K562 (cell line): ENCODE data around the gene SMG9. TPM values are rescaled to one million over a fixed set of nuclear protein-coding genes. Genes with fewer than 3 reads are reported as not detected.
A peak's percentile ranks its signal among the peaks of the same experiment; 100 is the strongest.

ENCODE experiments used
- BCL6 ChIP-seq: fragments of 250-450 bp; sonication (Bioruptor Pico); IDR thresholded peaks from 2 replicates; pipeline ENCODE4 v1.4.0; 2020
- CBX3 ChIP-seq, 2 experiments: IDR thresholded peaks; 1 replicate in 1 of 2; 2 replicates in 1 of 2; pipeline ENCODE4 v1.6.1; 2012; ENCODE audit warnings: inconsistent platforms in 2 of 2, low read length in 2 of 2, borderline replicate concordance in 1 of 2, control low read depth in 1 of 2
- DPF2 ChIP-seq: fragments of 450-650 bp; IDR thresholded peaks from 2 replicates; pipeline ENCODE4 v1.6.1; 2016
- EP300 ChIP-seq: IDR thresholded peaks from 2 replicates; pipeline ENCODE4 v1.6.1; 2012; ENCODE audit warnings: low read length, improper control_type of control experiment
- ETV5 ChIP-seq: sonication (generic); formaldehyde crosslinking; IDR thresholded peaks from 2 replicates; pipeline ENCODE4 v1.4.0; 2020; ENCODE audit warnings: low read depth, mild to moderate bottlenecking, missing genetic modification reagents
- MITF ChIP-seq: IDR thresholded peaks from 2 replicates; pipeline ENCODE4 v1.6.1; 2014; ENCODE audit warnings: antibody characterized with exemption
- NR1H2 ChIP-seq: sonication (generic); formaldehyde crosslinking; IDR thresholded peaks from 2 replicates; pipeline ENCODE4 v1.4.0; 2020; ENCODE audit warnings: mild to moderate bottlenecking, missing genetic modification reagents
- PHTF2 ChIP-seq: fragments of 250-450 bp; sonication (Bioruptor Pico); IDR thresholded peaks from 2 replicates; pipeline ENCODE4 v1.5.0; 2021; ENCODE audit warnings: mild to moderate bottlenecking
- POLR2B ChIP-seq: fragments of 450-650 bp; IDR thresholded peaks from 2 replicates; pipeline ENCODE4 v1.6.1; 2018; ENCODE audit warnings: low read depth; ENCODE audit not compliant: partially characterized antibody
- SAFB ChIP-seq: fragments of 200-400 bp; formaldehyde crosslinking; IDR thresholded peaks from 2 replicates; pipeline ENCODE4 v1.6.1; 2017; ENCODE audit warnings: low read depth, low read length, borderline replicate concordance
- SOX6 ChIP-seq: fragments of 450-650 bp; IDR thresholded peaks from 2 replicates; pipeline ENCODE4 v1.6.1; 2014; ENCODE audit warnings: mild to moderate bottlenecking
- STAT5A ChIP-seq: IDR thresholded peaks from 2 replicates; pipeline ENCODE4 v1.6.1; 2012; ENCODE audit warnings: low read length, inconsistent platforms, borderline replicate concordance
- TRIM28 ChIP-seq: fragments of 450-650 bp; IDR thresholded peaks from 2 replicates; pipeline ENCODE4 v1.6.1; 2017
- U2AF2 ChIP-seq: fragments of 200-400 bp; formaldehyde crosslinking; optimal IDR thresholded peaks from 2 replicates; pipeline ENCODE3; 2017; ENCODE audit warnings: low read depth, mild to moderate bottlenecking, low read length
- ZNF134 ChIP-seq: fragments of 250-450 bp; sonication (Bioruptor Pico); conservative IDR thresholded peaks from 2 replicates; pipeline ENCODE4 v1.4.0; 2020
- ZNF717 ChIP-seq: fragments of 250-450 bp; sonication (Bioruptor Pico); IDR thresholded peaks from 2 replicates; pipeline ENCODE4 v1.5.0; 2021
- polyA plus RNA-seq, 8 experiments: library from polyadenylated mRNA; depleted of rRNA in 4 of 8; stranded (reverse) in 5 of 8; unstranded in 3 of 8; fragments of >200 nt; fragmentation: Nextera tagmentation in 2 of 8; fragmentation: Illumina TruSeq in 1 of 8; extraction: Ambion mirVana in 2 of 8; extraction: Trizol in 1 of 8; gene quantifications; 2 replicates each; pipeline versions ENCODE4 v1.2.1 to v1.2.3, GENCODE V29; 2011 to 2014; ENCODE audit warnings: inconsistent platforms in 1 of 8, missing spikeins in 1 of 8
- total RNA-seq, 7 experiments: library from RNA; depleted of rRNA in 6 of 7; stranded (reverse); fragments of >200 nt in 6 of 7; fragmentation: Illumina TruSeq in 2 of 7; extraction: Trizol in 2 of 7; gene quantifications; 2 replicates each; pipeline versions ENCODE4 v1.2.1 to v1.2.3, GENCODE V29; 2011 to 2021; ENCODE audit warnings: low replicate concordance in 1 of 7
- TF ChIP-seq, protein P1 (sequence below): sonication (generic); formaldehyde crosslinking; IDR thresholded peaks from 2 replicates; pipeline ENCODE4 v1.8.1; 2023; ENCODE audit warnings: missing genetic modification reagents, mild to moderate bottlenecking, borderline replicate concordance
- TF ChIP-seq, protein P2 (sequence below): fragments of 450-650 bp; formaldehyde crosslinking; IDR thresholded peaks from 2 replicates; pipeline ENCODE4 v1.4.0; 2020; ENCODE audit warnings: mild to moderate bottlenecking, mixed read lengths
- TF ChIP-seq, protein P3 (sequence below): fragments of 450-650 bp; formaldehyde crosslinking; IDR thresholded peaks from 2 replicates; pipeline ENCODE4 v1.4.0; 2022; ENCODE audit warnings: missing genetic modification characterization

The SMG9 gene
- total and polyA plus RNA-seq, 9 of the 15 experiments (the other 6 are each of a cell fraction or from before 2014, with no cell fraction given), result 1.7 to 79.7 (median 40.2) TPM

- TF ChIP-seq ZNF717 (CRISPR knock-in tag), result no peak
- TF ChIP-seq EP300, result peak; percentile 98
- TF ChIP-seq NR1H2 (CRISPR knock-in tag), result peak; percentile 29; the same call in 1 of the 2 replicates
- 0 out of 2 replicates have a peak, but pooled peaks have one; percentile 37 for TF ChIP-seq SAFB
- TF ChIP-seq TRIM28, result no peak; the same call in 1 of the 2 replicates
- TF ChIP-seq DPF2, result peak; percentile 94
- peak in 1 of 2 experiments; percentile 70; a peak in 1 of 3 replicates for TF ChIP-seq CBX3 (IDR thresholded peaks at IDR 0.05; ENCODE audit: borderline replicate concordance in 1 of 2, low read length in 2 of 2)
- no peak for TF ChIP-seq POLR2B
- TF ChIP-seq U2AF2, result no peak
- no peak for TF ChIP-seq PHTF2 (CRISPR knock-in tag)
- peak; percentile 82 for TF ChIP-seq STAT5A
- peak; percentile 96 for TF ChIP-seq MITF
- TF ChIP-seq, protein P1, sequence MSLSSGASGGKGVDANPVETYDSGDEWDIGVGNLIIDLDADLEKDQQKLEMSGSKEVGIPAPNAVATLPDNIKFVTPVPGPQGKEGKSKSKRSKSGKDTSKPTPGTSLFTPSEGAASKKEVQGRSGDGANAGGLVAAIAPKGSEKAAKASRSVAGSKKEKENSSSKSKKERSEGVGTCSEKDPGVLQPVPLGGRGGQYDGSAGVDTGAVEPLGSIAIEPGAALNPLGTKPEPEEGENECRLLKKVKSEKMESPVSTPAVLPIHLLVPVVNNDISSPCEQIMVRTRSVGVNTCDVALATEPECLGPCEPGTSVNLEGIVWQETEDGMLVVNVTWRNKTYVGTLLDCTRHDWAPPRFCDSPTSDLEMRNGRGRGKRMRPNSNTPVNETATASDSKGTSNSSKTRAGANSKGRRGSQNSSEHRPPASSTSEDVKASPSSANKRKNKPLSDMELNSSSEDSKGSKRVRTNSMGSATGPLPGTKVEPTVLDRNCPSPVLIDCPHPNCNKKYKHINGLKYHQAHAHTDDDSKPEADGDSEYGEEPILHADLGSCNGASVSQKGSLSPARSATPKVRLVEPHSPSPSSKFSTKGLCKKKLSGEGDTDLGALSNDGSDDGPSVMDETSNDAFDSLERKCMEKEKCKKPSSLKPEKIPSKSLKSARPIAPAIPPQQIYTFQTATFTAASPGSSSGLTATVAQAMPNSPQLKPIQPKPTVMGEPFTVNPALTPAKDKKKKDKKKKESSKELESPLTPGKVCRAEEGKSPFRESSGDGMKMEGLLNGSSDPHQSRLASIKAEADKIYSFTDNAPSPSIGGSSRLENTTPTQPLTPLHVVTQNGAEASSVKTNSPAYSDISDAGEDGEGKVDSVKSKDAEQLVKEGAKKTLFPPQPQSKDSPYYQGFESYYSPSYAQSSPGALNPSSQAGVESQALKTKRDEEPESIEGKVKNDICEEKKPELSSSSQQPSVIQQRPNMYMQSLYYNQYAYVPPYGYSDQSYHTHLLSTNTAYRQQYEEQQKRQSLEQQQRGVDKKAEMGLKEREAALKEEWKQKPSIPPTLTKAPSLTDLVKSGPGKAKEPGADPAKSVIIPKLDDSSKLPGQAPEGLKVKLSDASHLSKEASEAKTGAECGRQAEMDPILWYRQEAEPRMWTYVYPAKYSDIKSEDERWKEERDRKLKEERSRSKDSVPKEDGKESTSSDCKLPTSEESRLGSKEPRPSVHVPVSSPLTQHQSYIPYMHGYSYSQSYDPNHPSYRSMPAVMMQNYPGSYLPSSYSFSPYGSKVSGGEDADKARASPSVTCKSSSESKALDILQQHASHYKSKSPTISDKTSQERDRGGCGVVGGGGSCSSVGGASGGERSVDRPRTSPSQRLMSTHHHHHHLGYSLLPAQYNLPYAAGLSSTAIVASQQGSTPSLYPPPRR (CRISPR knock-in tag), result peak; percentile 88; the same call in 1 of the 2 replicates
- TF ChIP-seq, protein P2, sequence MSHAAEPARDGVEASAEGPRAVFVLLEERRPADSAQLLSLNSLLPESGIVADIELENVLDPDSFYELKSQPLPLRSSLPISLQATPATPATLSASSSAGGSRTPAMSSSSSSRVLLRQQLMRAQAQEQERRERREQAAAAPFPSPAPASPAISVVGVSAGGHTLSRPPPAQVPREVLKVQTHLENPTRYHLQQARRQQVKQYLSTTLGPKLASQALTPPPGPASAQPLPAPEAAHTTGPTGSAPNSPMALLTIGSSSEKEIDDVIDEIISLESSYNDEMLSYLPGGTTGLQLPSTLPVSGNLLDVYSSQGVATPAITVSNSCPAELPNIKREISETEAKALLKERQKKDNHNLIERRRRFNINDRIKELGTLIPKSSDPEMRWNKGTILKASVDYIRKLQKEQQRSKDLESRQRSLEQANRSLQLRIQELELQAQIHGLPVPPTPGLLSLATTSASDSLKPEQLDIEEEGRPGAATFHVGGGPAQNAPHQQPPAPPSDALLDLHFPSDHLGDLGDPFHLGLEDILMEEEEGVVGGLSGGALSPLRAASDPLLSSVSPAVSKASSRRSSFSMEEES (CRISPR knock-in tag), result peak; percentile 48; the same call in 1 of the 2 replicates
- peak; percentile 95 for TF ChIP-seq SOX6
- TF ChIP-seq ZNF134 (CRISPR knock-in tag), result 0 out of 2 replicates have a peak, but pooled peaks have one; percentile 52
- no peak for TF ChIP-seq BCL6 (CRISPR knock-in tag)
- TF ChIP-seq, protein P3, sequence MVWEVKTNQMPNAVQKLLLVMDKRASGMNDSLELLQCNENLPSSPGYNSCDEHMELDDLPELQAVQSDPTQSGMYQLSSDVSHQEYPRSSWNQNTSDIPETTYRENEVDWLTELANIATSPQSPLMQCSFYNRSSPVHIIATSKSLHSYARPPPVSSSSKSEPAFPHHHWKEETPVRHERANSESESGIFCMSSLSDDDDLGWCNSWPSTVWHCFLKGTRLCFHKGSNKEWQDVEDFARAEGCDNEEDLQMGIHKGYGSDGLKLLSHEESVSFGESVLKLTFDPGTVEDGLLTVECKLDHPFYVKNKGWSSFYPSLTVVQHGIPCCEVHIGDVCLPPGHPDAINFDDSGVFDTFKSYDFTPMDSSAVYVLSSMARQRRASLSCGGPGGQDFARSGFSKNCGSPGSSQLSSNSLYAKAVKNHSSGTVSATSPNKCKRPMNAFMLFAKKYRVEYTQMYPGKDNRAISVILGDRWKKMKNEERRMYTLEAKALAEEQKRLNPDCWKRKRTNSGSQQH (CRISPR knock-in tag), result peak; percentile 21; the same call in 1 of the 2 replicates
- TF ChIP-seq ETV5 (CRISPR knock-in tag), result peak; percentile 77
These were observed 19.6 kb upstream of the SMG9 start (continued) for GRCh38 chr19:43774103-43774939.
